ENCODE results near the gene ASB5.

- TF ChIP-seq, protein P1, sequence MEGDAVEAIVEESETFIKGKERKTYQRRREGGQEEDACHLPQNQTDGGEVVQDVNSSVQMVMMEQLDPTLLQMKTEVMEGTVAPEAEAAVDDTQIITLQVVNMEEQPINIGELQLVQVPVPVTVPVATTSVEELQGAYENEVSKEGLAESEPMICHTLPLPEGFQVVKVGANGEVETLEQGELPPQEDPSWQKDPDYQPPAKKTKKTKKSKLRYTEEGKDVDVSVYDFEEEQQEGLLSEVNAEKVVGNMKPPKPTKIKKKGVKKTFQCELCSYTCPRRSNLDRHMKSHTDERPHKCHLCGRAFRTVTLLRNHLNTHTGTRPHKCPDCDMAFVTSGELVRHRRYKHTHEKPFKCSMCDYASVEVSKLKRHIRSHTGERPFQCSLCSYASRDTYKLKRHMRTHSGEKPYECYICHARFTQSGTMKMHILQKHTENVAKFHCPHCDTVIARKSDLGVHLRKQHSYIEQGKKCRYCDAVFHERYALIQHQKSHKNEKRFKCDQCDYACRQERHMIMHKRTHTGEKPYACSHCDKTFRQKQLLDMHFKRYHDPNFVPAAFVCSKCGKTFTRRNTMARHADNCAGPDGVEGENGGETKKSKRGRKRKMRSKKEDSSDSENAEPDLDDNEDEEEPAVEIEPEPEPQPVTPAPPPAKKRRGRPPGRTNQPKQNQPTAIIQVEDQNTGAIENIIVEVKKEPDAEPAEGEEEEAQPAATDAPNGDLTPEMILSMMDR (optimal IDR thresholded peaks at IDR 0.05 in 1 of 3, IDR thresholded peaks at IDR 0.05 in 1 of 3, conservative IDR thresholded peaks at IDR 0.05 in 1 of 3; ENCODE audit: extremely low read depth in 1 of 3, insufficient read depth in 2 of 3, low read length in 3 of 3): no peak
- TF ChIP-seq EZH2 (IDR thresholded peaks at IDR 0.05; ENCODE audit: low read length): no peak
These were observed 22.7 kb upstream of the ASB5 start for GRCh38 chr4:176291748-176292147.

Measured in keratinocyte (primary cell).